ENCODE data around the gene JPT1.
A peak's percentile ranks its signal among the peaks of the same experiment; 100 is the strongest.

Gene JPT1

GRCh38 chr17:75130059-75130631 lies 24.2 kb downstream of the JPT1 start:
- H3K4me1 ChIP-seq (ENCODE audit: control insufficient read depth, insufficient read depth, low read length), result peaks cover 3% of the 10 kb centered on the region; the same call in 1 of the 2 replicates
- H3K27ac ChIP-seq (ENCODE audit: extremely low read depth, low read depth, low read length), result peak overlapping the region; percentile 5; the same call in 1 of the 2 replicates

GRCh38 chr17:75129576-75129975 lies 24.7 kb downstream of the JPT1 start:
- ChIA-PET POLR2A (interaction anchor here (1.0 to 3.9 kb wide), 4 partner anchors 16 to 60 kb away, joined by 3 to 20 read pairs (median 8); partner anchors contain the start of genes ARMC7 and JPT1), CTCF (interaction anchor here (0.6 to 4.3 kb wide), 5 partner anchors 14 to 172 kb away, joined by 3 to 86 read pairs (median 3); no protein-coding TSS in a partner anchor)
- Histone ChIP-seq H3K9me3 (ENCODE audit: control insufficient read depth, insufficient read depth, low read depth, low read length) (no peaks in the 10 kb centered on the region), H3K27ac (ENCODE audit: extremely low read depth, low read depth, low read length) (no peak overlapping the region), H3K4me1 (ENCODE audit: control insufficient read depth, insufficient read depth, low read length) (peaks cover 4% of the 10 kb centered on the region; the same call in 1 of the 2 replicates), H3K36me3 (ENCODE audit: control insufficient read depth in 2 of 2, insufficient read depth in 1 of 2, low read length in 2 of 2) (peaks cover 3 to 34% of the 10 kb centered on the region in 2 experiments; a peak in 2 of 3 replicates), H3K4me3 (ENCODE audit: low read depth, low read length) (no peak overlapping the region)
- no peak for TF ChIP-seq ZNF174 (tag by site-specific recombination; IDR thresholded peaks at IDR 0.05)
- TF ChIP-seq PRDM2 (tag by site-specific recombination; IDR thresholded peaks at IDR 0.05; ENCODE audit: borderline replicate concordance), result no peak
- TF ChIP-seq ZBTB6 (tag by site-specific recombination; IDR thresholded peaks at IDR 0.05), result no peak
- no peak for TF ChIP-seq ZNF155 (tag by site-specific recombination; IDR thresholded peaks at IDR 0.05)
- no peak for TF ChIP-seq ZNF830 (tag by site-specific recombination; IDR thresholded peaks at IDR 0.05; ENCODE audit: low read depth)
- no peak for TF ChIP-seq ZNF146 (tag by site-specific recombination; IDR thresholded peaks at IDR 0.05)
- peak; percentile 49; the same call in 1 of the 2 replicates for TF ChIP-seq ZBTB10 (tag by site-specific recombination; IDR thresholded peaks at IDR 0.05)
- no peak for TF ChIP-seq ZEB2 (tag by site-specific recombination; IDR thresholded peaks at IDR 0.05)
- TF ChIP-seq ZNF510 (tag by site-specific recombination; IDR thresholded peaks at IDR 0.05; ENCODE audit: insufficient replicate concordance), result no peak
- peak; percentile 28; the same call in 1 of the 2 replicates for TF ChIP-seq ZBTB48 (tag by site-specific recombination; IDR thresholded peaks at IDR 0.05)
- no peak for TF ChIP-seq ZNF24 (tag by site-specific recombination; IDR thresholded peaks at IDR 0.05)
- TF ChIP-seq ZNF596 (tag by site-specific recombination; IDR thresholded peaks at IDR 0.05), result no peak
- 0 out of 2 replicates have a peak, but pooled peaks have one; percentile 25 for TF ChIP-seq HIC1 (tag by site-specific recombination; IDR thresholded peaks at IDR 0.05)
- TF ChIP-seq ZSCAN16 (tag by site-specific recombination; IDR thresholded peaks at IDR 0.05), result no peak
- TF ChIP-seq ZXDB (tag by site-specific recombination; IDR thresholded peaks at IDR 0.05), result no peak
- TF ChIP-seq ZNF184 (tag by site-specific recombination; IDR thresholded peaks at IDR 0.05), result no peak
- no peak for TF ChIP-seq ZNF776 (tag by site-specific recombination; IDR thresholded peaks at IDR 0.05; ENCODE audit: borderline replicate concordance)
- TF ChIP-seq ZNF768 (tag by site-specific recombination; IDR thresholded peaks at IDR 0.05), result no peak

More at GRCh38 chr17:75130059-75130631, 24.2 kb downstream of the JPT1 start:
- ChIA-PET POLR2A (interaction anchor here (0.5 to 3.9 kb wide), 14 partner anchors 8 to 257 kb away, joined by 3 to 20 read pairs (median 4); partner anchors contain the start of genes ARMC7, JPT1 and NUP85), CTCF (interaction anchor here (0.6 to 4.3 kb wide), 19 partner anchors 7 to 1540 kb away, joined by 3 to 86 read pairs (median 4); partner anchors contain the start of gene HID1)
- H3K9me3 ChIP-seq (ENCODE audit: control insufficient read depth, insufficient read depth, low read depth, low read length), result no peaks in the 10 kb centered on the region
- peaks cover 6 to 34% of the 10 kb centered on the region in 2 experiments for H3K36me3 ChIP-seq (ENCODE audit: control insufficient read depth in 2 of 2, insufficient read depth in 1 of 2, low read length in 2 of 2)
- peak overlapping the region; percentile 61; the same call in 1 of the 2 replicates for H3K4me3 ChIP-seq (ENCODE audit: low read depth, low read length)
- no peak for TF ChIP-seq ZFHX2 (tag by site-specific recombination; conservative IDR thresholded peaks at IDR 0.05)
- TF ChIP-seq ZNF2 (tag by site-specific recombination; IDR thresholded peaks at IDR 0.05), result peak; percentile 93

All from HEK293 (cell line).